HG02642 (cell line): ENCODE results near the gene PRG3.
"Not testable (repeated sequence)": the region's sequence is repeated elsewhere in the genome, so short reads cannot be mapped to it uniquely, and the experiment has no call there.

Experiments
- ATAC-seq: cut with Tn5 transposase; IDR thresholded peaks from one replicate; pipeline ENCODE4 v1.9.1; 2021; ENCODE audit warnings: mild to moderate bottlenecking; ENCODE audit not compliant: unreplicated experiment, poor library complexity

PRG3 gene

DNA sequence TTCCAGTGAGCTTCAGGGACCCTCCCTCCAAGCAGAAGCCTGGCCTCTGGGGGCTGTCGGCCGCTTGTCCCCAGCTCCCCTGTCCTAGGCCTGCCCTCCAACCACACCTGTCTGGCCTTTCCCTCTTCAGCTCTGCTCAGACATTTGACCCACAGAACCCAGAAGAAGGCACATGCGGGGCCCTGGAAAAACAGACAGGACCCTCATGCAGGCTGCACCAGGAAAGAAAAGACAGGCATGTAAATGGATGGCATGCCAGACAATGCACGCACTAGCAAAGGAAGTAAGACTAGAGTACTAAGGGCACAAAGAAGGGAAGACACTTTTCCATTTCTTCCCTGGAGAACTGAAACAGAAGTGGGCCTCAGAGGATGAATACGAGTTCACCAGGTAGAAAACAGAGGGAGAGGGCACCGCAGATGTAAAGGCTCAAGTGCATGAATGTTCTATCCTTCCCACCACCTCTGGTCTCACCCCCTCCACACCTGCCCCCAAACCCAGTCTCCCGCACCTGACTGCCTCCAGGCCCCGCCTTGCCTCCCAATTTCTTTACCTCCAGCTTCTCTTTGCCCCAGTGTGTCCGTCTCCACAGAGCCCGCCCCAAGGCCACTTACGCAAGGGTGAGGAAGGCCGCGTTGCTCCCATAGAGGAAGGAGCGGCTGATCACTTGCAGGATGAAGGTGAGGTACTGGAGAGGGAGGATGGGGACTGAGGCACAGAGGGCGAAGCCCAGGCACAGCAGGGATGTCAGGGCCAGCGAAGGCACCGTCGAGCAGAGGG is 28.6 kb upstream of the PRG3 start:
- no peak for ATAC-seq

DNA sequence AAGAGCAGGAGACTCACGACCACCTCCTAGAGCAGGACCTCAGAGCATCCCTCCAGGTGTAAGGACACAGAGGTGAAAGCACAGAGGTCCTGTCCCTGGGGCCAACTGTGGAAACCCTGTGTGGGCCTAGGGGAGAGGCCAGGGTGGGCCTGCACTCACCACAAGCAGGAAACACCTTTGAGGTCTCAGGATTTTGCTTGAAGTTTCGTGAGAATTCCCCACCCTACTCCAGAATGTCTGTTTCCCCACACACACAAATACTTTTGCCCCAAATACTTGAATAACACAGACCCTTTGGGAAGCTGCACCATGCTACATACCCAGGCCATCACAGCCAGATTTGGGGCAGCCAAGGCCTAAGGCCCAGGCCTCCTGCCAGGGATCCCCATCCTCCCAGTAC is 27.8 kb upstream of the PRG3 start:
- no peak for ATAC-seq

- no peak for ATAC-seq
Measured at GRCh38 chr11:57407941-57408475, 27.1 kb upstream of the PRG3 start.

GRCh38 chr11:57407010-57407920 is 26.3 kb upstream of the PRG3 start:
- ATAC-seq: no peak

GRCh38 chr11:57406337-57406904 is 25.5 kb upstream of the PRG3 start:
- peak; percentile 84 for ATAC-seq

- no peak for ATAC-seq
Measured at GRCh38 chr11:57405271-57405860, 24.4 kb upstream of the PRG3 start.

DNA sequence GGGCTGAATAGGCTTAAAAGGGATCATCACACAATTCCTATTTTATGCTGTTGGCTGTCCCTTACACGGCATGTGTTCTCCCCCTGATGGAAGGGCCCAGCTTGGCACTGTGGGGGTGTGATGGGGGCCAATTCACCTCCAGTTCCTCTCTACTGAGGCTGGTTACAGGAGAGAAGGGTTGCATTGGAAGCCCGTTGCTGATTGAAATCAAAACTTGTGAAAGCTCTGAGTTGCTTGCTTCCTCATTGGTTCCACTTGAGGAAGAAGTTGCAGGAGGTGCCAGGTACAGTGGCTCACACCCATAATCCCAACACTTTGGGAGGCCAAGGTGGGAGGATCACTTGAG is 22.8 kb upstream of the PRG3 start:
- ATAC-seq: no peak

DNA sequence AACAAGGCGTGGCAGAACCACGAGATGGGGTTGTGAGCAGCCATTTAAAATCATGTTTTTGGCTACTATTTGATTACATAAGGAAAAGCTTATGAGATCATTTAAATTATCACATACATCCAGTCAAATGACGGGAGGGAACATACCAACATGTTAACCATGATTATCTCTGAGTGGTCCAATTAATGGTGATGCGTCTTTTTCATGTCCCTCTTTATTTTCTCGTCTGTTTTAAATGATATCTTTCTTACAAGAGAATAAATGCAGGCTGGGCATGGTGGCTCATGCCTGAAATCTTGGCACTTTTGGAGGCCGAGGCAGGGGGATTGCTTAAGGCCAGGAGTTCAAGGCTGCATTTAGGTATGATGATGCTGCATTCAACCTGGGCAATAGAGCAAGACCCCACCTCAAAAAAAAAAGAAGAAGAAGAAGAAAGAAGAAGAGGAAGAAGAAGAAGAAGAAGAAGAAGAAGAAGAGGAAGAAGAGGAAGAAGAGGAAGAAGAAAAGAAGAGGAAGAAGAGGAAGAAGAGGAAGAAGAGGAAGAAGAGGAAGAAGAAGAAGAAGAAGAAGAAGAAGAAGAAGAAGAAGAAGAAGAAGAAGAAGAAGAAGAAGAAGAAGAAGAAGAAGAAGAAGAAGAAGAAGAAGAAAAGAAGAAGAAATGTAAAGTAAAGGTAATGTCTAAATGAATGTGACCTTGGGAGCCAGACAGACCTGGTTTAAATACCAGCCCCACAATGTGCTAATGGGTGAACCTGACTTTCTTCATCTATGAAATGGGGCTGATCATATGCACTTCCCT is 22.3 kb upstream of the PRG3 start:
- ATAC-seq: not testable (repeated sequence)

DNA sequence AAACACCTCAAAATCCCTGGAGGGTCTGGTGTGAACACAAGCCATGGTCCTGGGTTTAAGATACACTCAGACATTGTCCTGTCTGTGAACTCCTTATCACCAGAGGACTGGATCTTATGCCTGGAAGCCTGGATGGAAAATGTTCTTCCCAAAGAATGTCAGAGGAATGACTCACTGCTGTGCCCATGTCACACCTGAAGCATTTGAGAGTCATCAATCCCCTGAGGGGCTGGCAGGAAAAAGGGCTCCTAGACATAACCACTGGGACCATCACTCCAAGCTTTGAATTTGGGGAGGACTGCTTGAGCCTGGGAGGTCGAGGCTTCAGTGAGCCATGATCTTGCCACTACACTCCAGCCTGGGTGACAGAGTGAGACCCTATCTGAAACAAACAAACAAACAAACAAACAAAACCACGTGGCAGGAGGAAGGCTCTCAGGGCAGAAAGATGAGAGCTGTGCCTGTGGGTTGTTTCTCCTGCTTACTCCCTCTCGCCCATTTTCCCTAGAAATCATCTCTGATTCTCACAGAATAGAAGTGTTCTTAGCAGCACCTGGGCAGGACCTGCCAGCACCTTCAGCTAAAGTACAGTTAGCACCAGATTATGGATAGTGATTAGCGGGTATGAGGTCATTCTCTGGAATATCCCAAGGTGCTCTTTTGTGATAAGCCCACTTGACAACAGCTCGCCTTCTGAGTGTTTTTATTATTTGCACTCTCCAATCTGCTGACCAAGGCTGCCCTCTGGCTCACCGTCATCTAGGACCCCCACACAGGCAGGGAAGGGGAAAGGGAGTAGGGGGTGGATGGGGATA is 21.4 kb upstream of the PRG3 start:
- no peak for ATAC-seq

- ATAC-seq: no peak
Measured at GRCh38 chr11:57399972-57400578, 19.1 kb upstream of the PRG3 start.

DNA sequence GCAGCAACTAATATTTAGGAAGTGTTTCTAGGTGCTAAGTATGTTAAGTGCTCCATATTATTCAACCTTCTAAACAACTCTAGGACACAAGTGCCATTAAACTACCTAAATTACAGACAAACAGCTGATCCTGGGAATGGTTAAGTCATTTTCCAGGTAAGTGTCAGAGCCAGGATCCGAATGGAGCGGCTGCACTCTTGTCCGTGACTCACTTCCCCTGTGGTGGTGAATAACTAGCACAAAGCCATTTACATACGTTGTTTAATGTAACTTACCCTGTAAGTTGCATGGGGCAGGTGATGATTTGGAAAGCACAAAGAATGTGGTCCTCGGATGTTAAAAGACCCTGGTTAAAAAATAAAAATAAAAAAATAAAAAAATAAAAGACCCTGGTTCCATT is 18.3 kb upstream of the PRG3 start:
- no peak for ATAC-seq

DNA sequence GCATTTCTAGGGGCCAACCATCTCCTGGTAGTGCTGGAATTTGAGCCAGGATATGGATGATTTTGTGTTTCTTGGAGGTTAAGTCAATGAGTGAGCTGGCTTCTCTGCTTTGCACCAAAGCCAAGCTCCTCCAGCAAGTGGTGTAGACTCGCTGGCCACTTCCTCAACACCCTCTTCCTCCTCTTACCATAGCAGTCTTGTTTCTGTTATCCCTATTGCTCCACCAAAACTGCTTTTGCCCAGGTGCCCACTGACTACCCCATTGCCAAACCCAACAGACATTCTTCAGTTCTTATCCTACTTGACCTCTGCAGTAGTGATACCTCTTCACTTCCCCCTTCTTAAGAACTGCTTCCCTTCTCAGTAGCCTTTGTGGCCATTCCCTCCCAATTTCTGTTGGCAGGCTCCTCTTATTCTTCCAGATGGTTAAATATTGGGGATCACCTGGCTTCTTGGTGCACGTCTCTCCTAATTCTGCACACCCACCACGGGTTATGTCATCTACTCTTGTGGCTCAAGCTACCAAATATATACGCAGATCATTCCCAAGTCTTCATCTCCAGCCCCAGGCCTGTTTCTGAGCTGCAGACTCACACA is 16.5 kb upstream of the PRG3 start:
- no peak for ATAC-seq

GRCh38 chr11:57396744-57397143 is 15.8 kb upstream of the PRG3 start:
- ATAC-seq: no peak

GRCh38 chr11:57395905-57396623 is 15.1 kb upstream of the PRG3 start:
- ATAC-seq: no peak

DNA sequence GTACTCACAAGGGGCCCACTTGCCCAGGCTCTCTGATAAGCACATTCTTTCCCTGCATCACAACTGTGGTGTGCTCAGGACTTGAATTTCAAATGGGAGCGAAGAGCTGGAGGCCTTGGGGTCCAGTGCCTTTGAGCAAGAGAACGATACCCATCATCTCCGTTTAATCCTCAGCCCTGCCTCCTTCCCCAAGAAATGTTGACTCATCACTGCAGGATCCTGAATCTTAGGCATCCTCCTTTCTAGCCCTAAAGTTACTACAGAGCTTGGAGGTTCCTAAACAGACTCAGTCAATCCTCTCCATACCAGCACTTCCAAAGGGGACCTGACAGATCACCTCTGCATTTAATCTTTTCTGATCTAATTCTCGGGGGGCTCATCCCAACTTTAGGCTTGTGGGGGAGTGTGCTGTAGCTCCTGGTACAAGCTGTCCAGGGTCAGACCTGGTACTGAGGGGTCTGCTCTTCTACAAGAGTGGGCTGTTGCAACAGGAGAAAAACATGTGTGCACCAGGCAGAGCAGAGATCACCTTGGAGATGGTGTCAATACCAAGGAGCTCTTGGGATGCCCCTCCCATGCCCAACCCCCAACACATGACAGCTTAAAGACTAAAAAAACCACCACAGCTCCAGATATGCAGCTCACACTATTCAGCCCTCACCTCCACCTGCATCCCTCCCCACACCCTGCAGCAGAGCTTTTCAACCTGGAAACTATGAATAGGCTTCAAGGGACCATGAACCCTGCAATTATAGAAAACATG is 13.4 kb upstream of the PRG3 start:
- ATAC-seq: no peak

- ATAC-seq: no peak
Measured at GRCh38 chr11:57392763-57393105, 11.8 kb upstream of the PRG3 start.
